Sigmoid colon (tissue), 7 donors: ENCODE results near the gene SLFNL1. TPM values are rescaled to one million over a fixed set of nuclear protein-coding genes. Genes with fewer than 3 reads are reported as not detected.

ENCODE experiments used
- DNase-seq: peaks from one replicate; pipeline ENCODE4 v3.0.0-alpha.2; 2019
- H3K27ac ChIP-seq, 4 donors: fragments of 200-600 bp; sonication (generic); one replicate each; pipeline ENCODE4 v1.5.1; 2016 to 2019; ENCODE audit warnings: mild to moderate bottlenecking in 1 of 4
- H3K27me3 ChIP-seq, 3 donors: fragments of 200-600 bp; sonication (generic); one replicate each; pipeline ENCODE4 v1.5.1; 2019; ENCODE audit warnings: mild to moderate bottlenecking in 1 of 3
- H3K36me3 ChIP-seq, 4 donors: fragments of 200-600 bp; sonication (generic); one replicate each; pipeline ENCODE4 v1.5.1; 2016 to 2019
- H3K4me1 ChIP-seq, 4 donors: fragments of 200-600 bp; sonication (generic); one replicate each; pipeline ENCODE4 v1.5.1; 2017 to 2019
- H3K4me3 ChIP-seq, 4 donors: fragments of 200-600 bp; sonication (generic); one replicate each; pipeline ENCODE4 v1.5.1; 2017 to 2019; ENCODE audit warnings: mild to moderate bottlenecking in 2 of 4, moderate library complexity in 1 of 4
- H3K9me3 ChIP-seq, 4 donors: fragments of 200-600 bp in 3 of 4; sonication (generic) in 3 of 4; one replicate each; pipeline versions ENCODE4 v1.5.1 to v1.6.1; 2013 to 2019
- CTCF ChIP-seq, 4 experiments: fragments of 450-650 bp in 3 of 4; fragments of 200-600 bp in 1 of 4; IDR thresholded peaks; one replicate each; pipeline ENCODE4 v1.5.1; 2016 to 2019; ENCODE audit warnings: antibody characterized with exemption in 4 of 4, mild to moderate bottlenecking in 3 of 4, moderate library complexity in 2 of 4
- EP300 ChIP-seq, 4 donors: sonication (generic); formaldehyde crosslinking; IDR thresholded peaks; one replicate each; pipeline ENCODE4 v1.6.1; 2017; ENCODE audit warnings: antibody characterized with exemption in 4 of 4
- POLR2A ChIP-seq, 2 donors: fragments of 450-650 bp; IDR thresholded peaks; one replicate each; pipeline ENCODE4 v1.6.1; 2016; ENCODE audit warnings: antibody characterized with exemption in 2 of 2, mild to moderate bottlenecking in 2 of 2, moderate library complexity in 2 of 2
- POLR2AphosphoS5 ChIP-seq, 4 donors: sonication (generic); formaldehyde crosslinking; IDR thresholded peaks; one replicate each; pipeline ENCODE4 v1.6.1; 2017; ENCODE audit warnings: antibody characterized with exemption in 4 of 4
- WGBS, 2 donors: extraction: QIAGEN DNeasy Blood & Tissue Kit; methylation state at CpG; one replicate each; pipeline ENCODE4 v1.1.7; 2013; 5-methylcytosine and 5-hydroxymethylcytosine counted together
- intact Hi-C: fragments of 100-400 bp; cut with DNase I; formaldehyde crosslinking; loops from one replicate; pipeline ENCODE4 v1.15.1; 2023
- polyA plus RNA-seq, 3 donors: library from polyadenylated mRNA; stranded (reverse); fragments of 200-250 nt; gene quantifications; one replicate each; pipeline ENCODE4 v1.2.3, GENCODE V29; 2013
- total RNA-seq, 4 donors: library from RNA; depleted of rRNA; stranded (reverse); fragments of >200 nt; gene quantifications; one replicate each; pipeline ENCODE4 v1.1.0, GENCODE V29; 2016
- donor health status: healthy with polysubstance abuse.
- donor health status: Bipolar disorder and iron deficiency.
- donor health status: healthy.

SLFNL1 gene
- total and polyA plus RNA-seq, 7 donors: 0.28 to 0.99 (median 0.36) TPM; not detected in 2

- no peak for DNase-seq
- H3K9me3 ChIP-seq: no peaks in the 10 kb centered on the region
- no peaks in the 10 kb centered on the region for H3K27me3 ChIP-seq
- peak overlapping the region; percentile 7 to 76 (median 74) for H3K4me3 ChIP-seq
- TF ChIP-seq POLR2AphosphoS5 (IDR thresholded peaks at IDR 0.05): peak in 2 of 4 donors; percentile 25 to 27
- no peak for TF ChIP-seq POLR2A (IDR thresholded peaks at IDR 0.05)
- no peak for TF ChIP-seq EP300 (IDR thresholded peaks at IDR 0.05)
- no peak for TF ChIP-seq CTCF (IDR thresholded peaks at IDR 0.05)
- intact Hi-C loops: loop anchor here (10.0 kb wide), 1 partner anchor 123 kb away; no protein-coding TSS in a partner anchor
- H3K4me1 ChIP-seq: peaks cover 0 to 80% (median 69%) of the 10 kb centered on the region in 4 donors
- 81 to 87% methylated on average over 14 of the region's 14 CpGs for WGBS, 2 donors
- peak overlapping the region; percentile 93 to 98 (median 96) for H3K27ac ChIP-seq
- peaks cover 0 to 17% (median 7%) of the 10 kb centered on the region in 4 donors for H3K36me3 ChIP-seq
Observed at GRCh38 chr1:40981691-40982448, 39.7 kb downstream of the SLFNL1 start.

- Histone ChIP-seq H3K27me3 (no peaks in the 10 kb centered on the region), H3K4me3 (peak overlapping the region; percentile 53 to 76 (median 74)), H3K36me3 (peaks cover 0 to 6% (median 0%) of the 10 kb centered on the region in 4 donors), H3K27ac (peak overlapping the region; percentile 93 to 98 (median 96)), H3K4me1 (peaks cover 0 to 67% (median 56%) of the 10 kb centered on the region in 4 donors), H3K9me3 (no peaks in the 10 kb centered on the region)
- WGBS, 2 donors: 25% methylated on average over 27 of the region's 27 CpGs
- intact Hi-C loops: loop anchor here (10.0 kb wide), 1 partner anchor 124 kb away; no protein-coding TSS in a partner anchor
- no peak for DNase-seq
- no peak for TF ChIP-seq EP300 (IDR thresholded peaks at IDR 0.05)
- peak in 1 of 4 donors; percentile 23 for TF ChIP-seq POLR2AphosphoS5 (IDR thresholded peaks at IDR 0.05)
- no peak for TF ChIP-seq POLR2A (IDR thresholded peaks at IDR 0.05)
- TF ChIP-seq CTCF (IDR thresholded peaks at IDR 0.05): no peak
Observed at GRCh38 chr1:40980453-40981121, 40.9 kb downstream of the SLFNL1 start.

DNA sequence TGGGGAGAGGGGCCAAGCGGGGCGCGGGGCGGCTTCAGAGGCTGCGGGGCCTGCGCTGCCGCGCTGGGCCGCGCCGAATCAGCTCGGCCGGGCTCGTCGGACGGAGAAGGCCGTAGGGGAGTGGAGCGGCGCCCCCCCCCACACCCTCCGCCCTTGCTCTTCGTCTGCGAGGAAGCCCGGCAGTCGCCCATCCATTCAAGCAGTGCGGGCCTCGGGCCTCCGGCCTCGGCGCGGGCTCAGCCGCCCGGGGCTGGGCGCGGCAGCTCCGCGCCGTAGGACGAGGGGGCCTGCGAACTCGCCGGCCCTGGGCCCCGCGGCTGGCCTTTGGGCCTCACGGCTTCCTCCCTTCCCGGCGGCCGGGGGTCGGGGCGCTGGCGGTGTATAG lies 41.5 kb downstream of the SLFNL1 start:
- 0% methylated on average over 50 of the region's 50 CpGs for WGBS, 2 donors
- intact Hi-C loops: loop anchor here (10.0 kb wide), 1 partner anchor 125 kb away; no protein-coding TSS in a partner anchor
- Histone ChIP-seq H3K4me3 (peak overlapping the region; percentile 53 to 76 (median 74)), H3K27me3 (no peaks in the 10 kb centered on the region), H3K9me3 (no peaks in the 10 kb centered on the region), H3K36me3 (peaks cover 0 to 3% (median 0%) of the 10 kb centered on the region in 4 donors), H3K27ac (peak overlapping the region; percentile 93 to 98 (median 96)), H3K4me1 (peaks cover 0 to 62% (median 51%) of the 10 kb centered on the region in 4 donors)
- TF ChIP-seq CTCF (IDR thresholded peaks at IDR 0.05) (no peak), POLR2A (IDR thresholded peaks at IDR 0.05) (no peak), POLR2AphosphoS5 (IDR thresholded peaks at IDR 0.05) (no peak), EP300 (IDR thresholded peaks at IDR 0.05) (no peak)
- DNase-seq: no peak

DNA sequence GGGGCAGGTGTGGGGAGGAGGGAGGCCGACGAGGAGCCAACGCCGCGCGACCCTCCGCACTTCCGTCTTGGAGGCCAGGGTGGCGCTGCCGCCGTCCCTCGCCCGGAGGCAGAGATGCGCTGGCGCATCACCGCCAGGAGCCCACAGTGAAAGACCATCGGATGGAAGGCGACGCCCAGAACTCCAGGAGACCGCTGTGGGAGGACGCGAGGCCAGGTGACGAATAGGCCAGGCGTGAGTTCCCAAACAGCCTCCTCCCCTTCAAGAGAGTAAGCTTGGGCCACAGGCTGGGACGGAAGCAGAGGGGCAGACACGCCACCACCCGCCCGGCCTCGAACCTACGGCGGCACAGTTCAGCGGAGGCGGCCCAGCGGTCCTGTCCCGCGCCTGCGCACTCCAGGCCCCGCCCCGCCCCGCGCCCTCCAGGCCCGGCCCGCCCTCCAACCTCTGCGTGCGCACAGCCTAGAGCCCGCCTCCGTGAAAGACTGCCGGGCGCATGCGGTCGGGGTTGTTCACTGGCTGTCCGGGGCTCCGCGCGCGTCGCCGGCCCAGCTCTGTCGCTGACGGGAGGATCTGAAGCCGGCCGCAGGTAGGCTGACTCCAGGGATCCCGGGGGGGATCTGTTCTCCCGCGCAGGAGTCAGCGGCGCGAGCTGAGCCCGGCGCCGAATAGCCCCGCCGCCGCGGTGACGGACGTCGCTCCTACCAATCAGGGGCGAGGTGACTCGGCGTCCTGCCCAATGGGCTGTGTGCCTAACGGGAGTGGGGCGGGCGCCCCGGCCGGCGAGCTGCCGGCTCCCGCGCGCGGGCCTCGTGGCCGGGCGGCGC lies 42.1 kb downstream of the SLFNL1 start, which contains the start of gene CTPS1:
Gene CTPS1 (plus strand): TSS at position 456 of the 827 bp plus-strand sequence. CDS start 3,595 bp downstream, outside the sequence.
- Histone ChIP-seq H3K27me3 (no peaks in the 10 kb centered on the region), H3K36me3 (no peaks in the 10 kb centered on the region), H3K27ac (peak within 1 kb of the TSS; percentile 93 to 98 (median 96)), H3K4me3 (peak within 1 kb of the TSS; percentile 53 to 76 (median 74)), H3K4me1 (peaks cover 0 to 56% (median 45%) of the 10 kb centered on the region in 4 donors), H3K9me3 (no peaks in the 10 kb centered on the region)
- intact Hi-C loops: loop anchor here (10.0 kb wide), 1 partner anchor 125 kb away; no protein-coding TSS in a partner anchor
- DNase-seq: peak; percentile 98
- 0 to 1% methylated on average over 96 of the region's 96 CpGs for WGBS, 2 donors
- TF ChIP-seq POLR2A (IDR thresholded peaks at IDR 0.05) (peak; percentile 23 to 52), CTCF (IDR thresholded peaks at IDR 0.05) (peak in 2 of 4 experiments; percentile 22 to 23), EP300 (IDR thresholded peaks at IDR 0.05) (no peak), POLR2AphosphoS5 (IDR thresholded peaks at IDR 0.05) (peak; percentile 83 to 89 (median 85))
